HL-60 (cell line): ENCODE measurements around the gene FAM78B.

Experiments used
- CTCF ChIP-seq: IDR thresholded peaks from one replicate; pipeline ENCODE4 v1.5.1; 2011; ENCODE audit warnings: low read length, control low read depth, inconsistent platforms; ENCODE audit not compliant: insufficient read depth
- POLR2AphosphoS5 ChIP-seq: IDR thresholded peaks from 2 replicates; pipeline ENCODE4 v1.6.1; 2012; ENCODE audit warnings: low read depth
- SPI1 ChIP-seq: IDR thresholded peaks from 2 replicates; pipeline ENCODE4 v1.6.1; 2012; ENCODE audit warnings: low read depth, mild to moderate bottlenecking, borderline replicate concordance
- TF ChIP-seq, protein P1 (sequence below): IDR thresholded peaks from 2 replicates; pipeline ENCODE4 v1.6.1; 2012; ENCODE audit warnings: low read depth; ENCODE audit not compliant: insufficient replicate concordance

DNA sequence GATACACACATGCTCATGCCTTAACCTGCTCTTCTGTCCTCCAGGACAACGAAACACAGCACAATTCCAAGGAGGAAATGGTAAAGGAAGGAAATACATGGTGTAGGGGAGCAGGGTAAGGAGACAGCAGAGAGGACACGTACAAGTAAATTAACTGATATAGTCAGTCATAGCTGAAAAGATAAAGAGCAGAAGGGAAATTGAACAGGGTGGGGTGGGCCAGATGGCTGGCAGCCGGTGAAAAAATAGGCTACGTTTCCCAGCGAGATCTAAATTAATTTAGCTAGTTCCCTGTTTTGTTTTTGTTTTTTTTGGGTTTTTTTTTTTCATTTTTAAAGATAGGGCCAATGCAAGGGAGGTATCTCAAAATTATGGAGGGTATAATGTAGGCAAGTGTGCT, 109.2 kb downstream of the FAM78B start:
- TF ChIP-seq CTCF (no peak), POLR2AphosphoS5 (no peak), SPI1 (no peak)
- TF ChIP-seq, protein P1, sequence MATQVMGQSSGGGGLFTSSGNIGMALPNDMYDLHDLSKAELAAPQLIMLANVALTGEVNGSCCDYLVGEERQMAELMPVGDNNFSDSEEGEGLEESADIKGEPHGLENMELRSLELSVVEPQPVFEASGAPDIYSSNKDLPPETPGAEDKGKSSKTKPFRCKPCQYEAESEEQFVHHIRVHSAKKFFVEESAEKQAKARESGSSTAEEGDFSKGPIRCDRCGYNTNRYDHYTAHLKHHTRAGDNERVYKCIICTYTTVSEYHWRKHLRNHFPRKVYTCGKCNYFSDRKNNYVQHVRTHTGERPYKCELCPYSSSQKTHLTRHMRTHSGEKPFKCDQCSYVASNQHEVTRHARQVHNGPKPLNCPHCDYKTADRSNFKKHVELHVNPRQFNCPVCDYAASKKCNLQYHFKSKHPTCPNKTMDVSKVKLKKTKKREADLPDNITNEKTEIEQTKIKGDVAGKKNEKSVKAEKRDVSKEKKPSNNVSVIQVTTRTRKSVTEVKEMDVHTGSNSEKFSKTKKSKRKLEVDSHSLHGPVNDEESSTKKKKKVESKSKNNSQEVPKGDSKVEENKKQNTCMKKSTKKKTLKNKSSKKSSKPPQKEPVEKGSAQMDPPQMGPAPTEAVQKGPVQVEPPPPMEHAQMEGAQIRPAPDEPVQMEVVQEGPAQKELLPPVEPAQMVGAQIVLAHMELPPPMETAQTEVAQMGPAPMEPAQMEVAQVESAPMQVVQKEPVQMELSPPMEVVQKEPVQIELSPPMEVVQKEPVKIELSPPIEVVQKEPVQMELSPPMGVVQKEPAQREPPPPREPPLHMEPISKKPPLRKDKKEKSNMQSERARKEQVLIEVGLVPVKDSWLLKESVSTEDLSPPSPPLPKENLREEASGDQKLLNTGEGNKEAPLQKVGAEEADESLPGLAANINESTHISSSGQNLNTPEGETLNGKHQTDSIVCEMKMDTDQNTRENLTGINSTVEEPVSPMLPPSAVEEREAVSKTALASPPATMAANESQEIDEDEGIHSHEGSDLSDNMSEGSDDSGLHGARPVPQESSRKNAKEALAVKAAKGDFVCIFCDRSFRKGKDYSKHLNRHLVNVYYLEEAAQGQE = no peak
